Parathyroid adenoma (tissue), 2 donors: Measurements from ENCODE around the gene TXNRD2.

Source experiments
- H2AFZ ChIP-seq: fragments of 300-600 bp; sonication (generic); one replicate; pipeline ENCODE4 v1.7.0; 2017; ENCODE audit warnings: antibody characterized with exemption, mild to moderate bottlenecking
- H3K27ac ChIP-seq: fragments of 300-600 bp; sonication (generic); one replicate; pipeline ENCODE4 v1.7.0; 2017
- H3K27me3 ChIP-seq: fragments of 300-600 bp; sonication (generic); one replicate; pipeline ENCODE4 v1.7.0; 2017; ENCODE audit warnings: low read length; ENCODE audit not compliant: control insufficient read depth, insufficient read depth
- H3K36me3 ChIP-seq: fragments of 300-600 bp; sonication (generic); one replicate; pipeline ENCODE4 v1.7.0; 2017; ENCODE audit warnings: low read length; ENCODE audit not compliant: control insufficient read depth, insufficient read depth
- H3K4me1 ChIP-seq: fragments of 300-600 bp; sonication (generic); one replicate; pipeline ENCODE4 v1.7.0; 2017; ENCODE audit warnings: control low read depth
- H3K4me2 ChIP-seq: fragments of 300-600 bp; sonication (generic); one replicate; pipeline ENCODE4 v1.7.0; 2017; ENCODE audit warnings: low read length
- H3K4me3 ChIP-seq: fragments of 300-600 bp; sonication (generic); one replicate; pipeline ENCODE4 v1.7.0; 2017; ENCODE audit warnings: low read depth, low read length
- H3K79me2 ChIP-seq: fragments of 300-600 bp; sonication (generic); one replicate; pipeline ENCODE4 v1.7.0; 2017; ENCODE audit warnings: control low read depth
- H3K9ac ChIP-seq: fragments of 300-600 bp; sonication (generic); one replicate; pipeline ENCODE4 v1.7.0; 2017; ENCODE audit warnings: mild to moderate bottlenecking
- H3K9me3 ChIP-seq: fragments of 300-600 bp; sonication (generic); one replicate; pipeline ENCODE4 v1.7.0; 2017; ENCODE audit warnings: low read length; ENCODE audit not compliant: control insufficient read depth
- CTCF ChIP-seq: fragments of 300-600 bp; sonication (generic); IDR thresholded peaks from one replicate; pipeline ENCODE4 v1.7.0; 2017; ENCODE audit warnings: antibody characterized with exemption, mild to moderate bottlenecking
- donor health status: primary hyperparathyroidism.

TXNRD2 gene

DNA sequence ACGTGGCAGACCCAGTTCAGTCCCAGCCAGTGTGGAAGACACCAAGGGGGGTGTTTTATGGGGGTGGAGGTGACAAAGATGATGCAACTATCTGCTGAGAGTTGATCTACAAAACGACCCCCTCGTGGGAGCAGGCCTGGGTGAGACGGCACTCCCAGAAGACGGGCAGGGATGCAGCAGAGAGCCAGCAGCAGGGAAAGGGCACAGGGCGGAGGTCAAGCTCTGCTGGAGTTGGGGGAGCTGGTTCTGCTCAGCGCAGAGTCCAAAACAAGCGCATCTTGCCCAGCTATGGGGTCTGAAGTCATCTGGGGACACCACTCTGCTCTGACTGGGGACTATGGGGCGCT is 90.9 kb downstream of the TXNRD2 start:
- H3K4me1 ChIP-seq = peaks cover 6% of the 10 kb centered on the region
- TF ChIP-seq CTCF = no peak
- no peak overlapping the region for H3K4me2 ChIP-seq
- H3K79me2 ChIP-seq = peaks cover 8% of the 10 kb centered on the region
- H3K27ac ChIP-seq = no peak overlapping the region
- no peaks in the 10 kb centered on the region for H3K27me3 ChIP-seq
- no peaks in the 10 kb centered on the region for H3K36me3 ChIP-seq
- H3K4me3 ChIP-seq = no peak overlapping the region
- H3K9ac ChIP-seq = no peak overlapping the region
- H2AFZ ChIP-seq = no peak overlapping the region
- H3K9me3 ChIP-seq = no peaks in the 10 kb centered on the region

DNA sequence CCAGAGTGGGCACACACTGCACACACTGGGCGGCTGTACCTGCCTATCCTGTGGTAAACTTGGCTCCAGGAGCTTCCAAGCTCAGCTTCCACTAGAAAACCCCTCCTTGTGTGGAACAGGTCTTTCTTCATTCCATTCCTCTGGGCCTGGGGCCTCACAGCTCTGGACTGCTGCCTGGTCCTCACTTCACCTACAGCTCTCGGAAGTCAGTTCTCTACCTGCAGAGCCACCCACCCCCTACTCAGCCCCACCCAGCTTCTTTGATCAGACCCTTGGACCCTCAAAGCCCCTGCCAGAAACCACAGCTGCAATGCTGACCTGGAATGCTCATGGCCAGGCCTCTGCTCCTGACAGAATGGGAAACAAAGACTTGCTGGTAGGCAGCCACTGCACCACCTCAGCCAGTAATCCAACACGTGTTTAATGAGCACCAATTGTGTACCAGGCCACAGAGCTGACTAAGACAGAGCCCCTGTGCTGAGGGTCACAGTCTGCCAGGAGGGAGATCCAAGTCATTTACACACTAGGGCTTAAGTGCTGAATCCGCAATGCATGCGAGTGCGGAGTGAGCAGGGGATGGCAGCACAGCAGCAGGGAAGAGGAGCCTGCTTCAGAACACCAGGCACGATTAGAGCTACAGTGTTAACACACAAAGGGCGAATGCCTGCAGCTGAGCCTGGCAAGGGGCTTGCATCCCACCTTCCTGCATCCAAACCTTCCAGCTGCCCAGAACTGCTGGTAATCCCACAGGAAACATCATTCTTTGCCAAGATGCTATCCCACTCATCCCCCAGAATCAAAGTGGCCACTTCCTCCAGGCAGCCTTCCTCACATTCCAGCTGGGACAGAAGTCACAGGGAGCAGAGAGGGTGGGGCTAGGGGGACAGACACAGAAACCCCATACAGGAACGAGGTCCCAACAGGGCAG is 91.5 kb downstream of the TXNRD2 start:
- Histone ChIP-seq H3K79me2 (peaks cover 8% of the 10 kb centered on the region), H3K4me1 (peaks cover 6% of the 10 kb centered on the region), H3K36me3 (no peaks in the 10 kb centered on the region), H3K27me3 (no peaks in the 10 kb centered on the region), H3K9ac (no peak overlapping the region), H2AFZ (no peak overlapping the region), H3K4me3 (no peak overlapping the region), H3K27ac (no peak overlapping the region), H3K9me3 (no peaks in the 10 kb centered on the region), H3K4me2 (no peak overlapping the region)
- no peak for TF ChIP-seq CTCF

DNA sequence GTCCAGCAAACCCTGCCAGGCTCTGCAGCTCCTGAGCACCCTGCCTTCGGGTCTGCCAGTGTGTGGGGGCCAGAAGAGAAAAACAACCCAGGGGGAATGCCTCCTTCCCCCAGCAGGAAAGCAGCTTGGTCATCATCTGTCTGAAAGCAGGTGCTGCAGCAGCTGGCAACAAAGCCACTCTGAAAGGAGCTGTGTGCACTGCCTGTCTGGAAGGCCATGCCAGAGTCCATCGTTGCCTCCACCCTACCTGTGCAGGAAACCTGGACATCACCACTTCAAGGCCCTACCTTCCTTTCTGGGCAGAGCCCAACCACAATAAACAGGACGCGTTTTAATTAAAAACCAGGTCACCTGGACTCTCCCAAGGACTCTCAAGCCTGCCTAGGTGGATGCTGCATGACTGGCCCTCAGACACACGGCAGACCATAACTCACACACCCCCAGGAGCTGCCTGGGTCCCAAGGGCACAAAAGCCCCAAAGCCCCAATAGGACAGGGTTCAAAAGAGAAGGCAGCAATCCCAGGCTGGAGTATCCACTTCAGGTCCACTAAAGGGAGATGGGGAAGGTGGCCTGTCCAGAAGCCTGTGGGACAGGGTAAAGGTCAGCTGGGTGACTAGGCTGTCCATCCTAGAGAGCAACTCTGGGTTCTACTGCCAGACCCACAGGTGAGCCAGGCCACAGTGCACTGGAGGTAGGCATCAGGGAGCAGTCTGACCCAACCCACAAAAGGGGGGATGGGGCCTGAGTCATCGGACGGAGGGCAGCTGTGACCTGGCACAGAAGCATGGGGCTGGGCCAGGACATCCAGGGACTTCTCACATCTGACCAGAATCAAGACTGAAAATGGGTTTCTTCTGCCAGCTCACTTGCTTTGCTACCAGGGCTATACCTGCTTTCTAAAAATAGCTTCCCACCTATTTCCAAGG is 93.1 kb downstream of the TXNRD2 start:
- H3K36me3 ChIP-seq = no peaks in the 10 kb centered on the region
- TF ChIP-seq CTCF = no peak
- no peaks in the 10 kb centered on the region for H3K9me3 ChIP-seq
- peaks cover 6% of the 10 kb centered on the region for H3K4me1 ChIP-seq
- no peak overlapping the region for H3K9ac ChIP-seq
- no peak overlapping the region for H3K4me2 ChIP-seq
- no peaks in the 10 kb centered on the region for H3K27me3 ChIP-seq
- peaks cover 8% of the 10 kb centered on the region for H3K79me2 ChIP-seq
- no peak overlapping the region for H3K4me3 ChIP-seq
- no peak overlapping the region for H2AFZ ChIP-seq
- H3K27ac ChIP-seq = no peak overlapping the region

DNA sequence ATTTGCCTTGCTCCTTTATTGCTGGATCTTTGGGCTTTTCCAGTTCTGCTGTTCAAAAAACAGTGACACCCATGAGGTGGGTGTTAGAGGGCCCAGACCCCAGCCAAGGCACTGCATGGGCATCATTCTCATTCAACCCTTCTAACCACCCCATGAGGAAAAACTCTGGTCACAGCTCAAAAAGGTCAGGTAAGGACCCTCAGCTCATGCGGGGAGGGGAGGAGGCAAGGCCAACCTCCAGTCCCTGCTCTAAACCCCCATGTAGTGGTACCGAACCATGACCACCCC is 94.3 kb downstream of the TXNRD2 start:
- Histone ChIP-seq H3K27me3 (no peaks in the 10 kb centered on the region), H3K27ac (no peak overlapping the region), H3K9ac (no peak overlapping the region), H3K9me3 (no peaks in the 10 kb centered on the region), H3K4me3 (no peak overlapping the region), H3K4me2 (no peak overlapping the region), H2AFZ (no peak overlapping the region), H3K4me1 (peaks cover 4% of the 10 kb centered on the region), H3K79me2 (no peaks in the 10 kb centered on the region), H3K36me3 (no peaks in the 10 kb centered on the region)
- TF ChIP-seq CTCF = no peak
